ENCODE results near the gene ARID1B.

Gene ARID1B

DNA sequence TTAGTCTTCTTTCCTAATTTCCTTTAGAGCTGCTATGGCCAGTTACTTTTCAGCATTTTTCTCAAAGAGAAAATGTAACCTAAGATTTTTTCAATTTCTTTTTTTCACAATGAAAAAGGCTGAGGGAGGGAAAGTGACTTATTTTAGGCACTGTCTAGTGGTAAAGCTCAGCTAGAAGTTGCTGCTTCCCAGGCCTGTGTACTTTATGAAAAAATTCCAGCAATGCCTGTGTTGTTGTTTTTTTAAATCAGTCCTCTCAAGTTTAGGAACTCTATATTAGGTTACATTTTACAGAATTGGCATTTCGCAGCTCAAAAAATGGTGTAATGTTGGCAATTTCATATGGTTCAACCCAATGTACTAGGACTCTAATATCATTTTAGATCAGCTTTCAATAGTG is 269.6 kb downstream of the ARID1B start:
- TF ChIP-seq, protein P1, sequence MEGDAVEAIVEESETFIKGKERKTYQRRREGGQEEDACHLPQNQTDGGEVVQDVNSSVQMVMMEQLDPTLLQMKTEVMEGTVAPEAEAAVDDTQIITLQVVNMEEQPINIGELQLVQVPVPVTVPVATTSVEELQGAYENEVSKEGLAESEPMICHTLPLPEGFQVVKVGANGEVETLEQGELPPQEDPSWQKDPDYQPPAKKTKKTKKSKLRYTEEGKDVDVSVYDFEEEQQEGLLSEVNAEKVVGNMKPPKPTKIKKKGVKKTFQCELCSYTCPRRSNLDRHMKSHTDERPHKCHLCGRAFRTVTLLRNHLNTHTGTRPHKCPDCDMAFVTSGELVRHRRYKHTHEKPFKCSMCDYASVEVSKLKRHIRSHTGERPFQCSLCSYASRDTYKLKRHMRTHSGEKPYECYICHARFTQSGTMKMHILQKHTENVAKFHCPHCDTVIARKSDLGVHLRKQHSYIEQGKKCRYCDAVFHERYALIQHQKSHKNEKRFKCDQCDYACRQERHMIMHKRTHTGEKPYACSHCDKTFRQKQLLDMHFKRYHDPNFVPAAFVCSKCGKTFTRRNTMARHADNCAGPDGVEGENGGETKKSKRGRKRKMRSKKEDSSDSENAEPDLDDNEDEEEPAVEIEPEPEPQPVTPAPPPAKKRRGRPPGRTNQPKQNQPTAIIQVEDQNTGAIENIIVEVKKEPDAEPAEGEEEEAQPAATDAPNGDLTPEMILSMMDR (conservative IDR thresholded peaks at IDR 0.05; ENCODE audit: low read depth, low read length) = no peak
- DNase-seq (ENCODE audit: low read depth) = no peak
- H3K4me3 ChIP-seq (ENCODE audit: low read depth, low read length) = no peak overlapping the region

DNA sequence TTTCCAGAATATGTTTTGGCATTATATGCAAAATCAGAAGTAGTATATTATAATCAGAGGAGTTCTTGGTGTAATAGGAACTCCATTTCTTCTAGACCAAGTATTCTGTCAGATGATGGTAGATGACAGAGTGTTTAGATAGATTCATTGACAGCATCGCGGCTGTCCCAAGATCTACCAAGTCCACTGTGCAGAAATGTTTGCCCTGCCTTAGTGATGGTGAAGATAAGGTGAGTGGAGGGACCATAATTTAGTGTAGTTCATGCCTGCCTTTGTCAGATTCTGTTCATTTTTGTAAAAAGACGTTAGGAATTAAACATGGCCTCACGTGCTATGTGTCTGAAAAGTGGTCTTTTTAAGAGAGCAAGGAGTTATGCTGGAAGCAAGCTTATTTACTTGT is 270.1 kb downstream of the ARID1B start:
- TF ChIP-seq, protein P1 (conservative IDR thresholded peaks at IDR 0.05; ENCODE audit: low read depth, low read length) = no peak
- H3K4me3 ChIP-seq (ENCODE audit: low read depth, low read length) = no peak overlapping the region
- DNase-seq (ENCODE audit: low read depth) = no peak

DNA sequence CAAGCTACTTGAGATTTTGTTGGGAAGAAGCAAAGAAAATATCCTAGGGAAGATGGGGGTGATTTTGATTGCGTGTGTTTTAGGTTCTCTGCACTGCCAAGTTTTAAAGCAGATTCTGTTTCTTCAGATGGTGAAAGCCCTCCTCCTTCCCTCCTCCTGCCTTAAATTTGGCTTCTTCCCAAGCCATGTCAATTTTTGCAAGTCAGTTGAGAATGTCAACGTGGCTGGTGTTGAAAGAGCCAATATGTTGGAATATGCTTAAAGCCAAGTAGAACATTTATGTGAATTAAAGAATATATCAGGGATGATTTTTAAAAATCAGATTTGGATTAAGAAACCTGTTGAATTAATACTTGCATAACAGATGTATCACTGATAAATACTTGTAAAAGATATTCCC is 270.8 kb downstream of the ARID1B start:
- TF ChIP-seq, protein P1 (conservative IDR thresholded peaks at IDR 0.05; ENCODE audit: low read depth, low read length) = no peak
- peak; percentile 77 for DNase-seq (ENCODE audit: low read depth)
- no peak overlapping the region for H3K4me3 ChIP-seq (ENCODE audit: low read depth, low read length)

DNA sequence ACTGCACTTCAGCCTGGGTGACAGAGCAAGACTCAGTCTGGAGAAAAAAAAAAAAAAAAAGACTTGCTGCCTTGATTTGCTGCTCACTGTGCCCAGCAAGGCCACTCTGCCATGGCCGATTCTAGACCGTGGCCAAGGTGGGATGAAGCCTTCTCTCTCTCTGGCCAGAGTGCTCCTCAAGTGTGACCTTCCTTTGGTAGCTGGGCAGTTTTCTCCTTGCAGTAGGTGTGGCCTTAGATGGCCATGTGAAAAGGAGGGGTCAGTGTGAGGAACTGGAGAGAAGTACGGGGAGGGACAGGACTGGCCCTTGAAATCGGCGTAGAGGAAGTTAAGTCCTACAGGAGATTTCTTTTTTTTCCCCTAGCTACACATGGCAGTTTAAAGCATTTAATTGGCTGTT is 272.0 kb downstream of the ARID1B start:
- TF ChIP-seq, protein P1 (conservative IDR thresholded peaks at IDR 0.05; ENCODE audit: low read depth, low read length) = no peak
- no peak for DNase-seq (ENCODE audit: low read depth)
- no peak overlapping the region for H3K4me3 ChIP-seq (ENCODE audit: low read depth, low read length)

DNA sequence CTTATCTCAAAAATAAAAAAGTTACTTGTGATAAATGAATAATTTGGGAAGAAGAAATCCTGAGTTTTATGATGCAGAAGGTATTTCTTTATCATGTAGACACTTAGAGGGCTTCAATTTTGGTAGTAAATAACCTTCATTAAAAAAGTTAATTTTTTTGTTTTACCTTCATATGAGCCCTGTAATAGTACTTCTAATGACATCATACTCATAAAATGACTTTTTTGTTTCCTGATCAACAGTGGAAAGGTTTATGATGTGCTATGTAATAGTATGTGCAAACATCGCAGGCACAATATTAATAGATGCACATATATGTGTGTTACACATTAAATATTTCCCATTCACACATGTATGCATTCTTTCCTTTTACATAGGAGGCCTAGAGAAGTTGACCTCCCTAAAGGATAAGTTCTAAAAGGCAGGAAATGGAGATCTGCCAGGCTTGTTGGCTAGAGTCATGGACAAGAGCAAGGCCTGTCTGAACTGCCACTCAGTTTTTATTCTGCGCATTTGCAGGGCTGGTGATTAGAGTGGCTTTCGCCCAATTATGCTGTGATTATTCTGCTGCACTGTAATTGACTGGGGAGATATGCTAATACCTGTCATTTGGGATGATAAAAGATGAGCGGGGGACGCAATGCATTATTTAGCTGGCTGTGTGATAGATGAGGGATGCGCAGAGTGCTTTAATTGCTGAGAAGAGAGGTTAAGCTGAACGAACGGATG is 273.5 kb downstream of the ARID1B start:
- TF ChIP-seq, protein P1 (conservative IDR thresholded peaks at IDR 0.05; ENCODE audit: low read depth, low read length) = no peak
- H3K4me3 ChIP-seq (ENCODE audit: low read depth, low read length) = no peak overlapping the region
- DNase-seq (ENCODE audit: low read depth) = no peak

DNA sequence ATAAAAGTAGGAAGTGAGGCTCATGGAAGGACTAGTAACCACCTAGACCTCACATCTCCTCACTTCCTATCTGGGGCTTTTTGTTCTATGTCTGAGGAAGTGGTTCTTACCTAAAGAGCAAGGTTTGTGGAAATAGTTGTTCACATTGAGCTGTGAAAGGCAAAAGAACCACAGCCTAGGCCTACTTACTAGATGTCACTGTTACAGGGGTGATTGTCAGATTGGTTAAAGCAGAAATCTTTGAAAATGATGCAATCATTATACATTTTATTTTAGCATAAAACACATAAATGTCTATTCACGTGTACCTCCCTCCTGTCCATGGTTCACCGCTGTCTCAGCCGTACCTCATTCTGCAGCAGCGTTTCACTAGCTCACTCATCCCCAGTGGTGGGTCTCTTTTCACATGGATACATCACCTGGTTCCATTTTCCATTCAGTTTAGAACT is 277.4 kb downstream of the ARID1B start:
- DNase-seq (ENCODE audit: low read depth) = no peak
- TF ChIP-seq, protein P1 (conservative IDR thresholded peaks at IDR 0.05; ENCODE audit: low read depth, low read length) = no peak
- no peak overlapping the region for H3K4me3 ChIP-seq (ENCODE audit: low read depth, low read length)

DNA sequence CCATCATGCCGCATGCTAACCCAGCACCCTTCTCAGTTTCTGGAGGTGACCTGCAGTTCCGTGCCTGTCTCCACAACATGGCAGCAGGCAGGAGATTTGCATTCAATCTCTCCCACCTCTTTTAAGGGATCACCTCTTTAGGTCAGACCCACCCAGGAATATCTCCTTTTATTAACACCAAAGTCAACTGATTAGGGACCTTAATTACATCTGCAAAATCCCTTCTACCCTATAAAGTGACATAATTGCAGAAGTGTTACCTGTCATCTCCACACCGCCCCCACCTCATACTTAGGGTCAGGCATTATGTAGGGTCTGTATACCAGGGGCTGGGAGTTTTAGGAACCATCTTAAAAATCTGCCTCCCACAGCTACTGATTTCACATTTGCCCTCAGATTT is 278.7 kb downstream of the ARID1B start:
- TF ChIP-seq, protein P1 (conservative IDR thresholded peaks at IDR 0.05; ENCODE audit: low read depth, low read length) = no peak
- no peak overlapping the region for H3K4me3 ChIP-seq (ENCODE audit: low read depth, low read length)
- no peak for DNase-seq (ENCODE audit: low read depth)

Data from choroid plexus epithelial cell (primary cell).